Liver (tissue), 9 donors: ENCODE data around the gene FRMD4A. TPM values are rescaled to one million over a fixed set of nuclear protein-coding genes. Genes with fewer than 3 reads are reported as not detected.

ENCODE experiments used
- DNase-seq: peaks from one replicate; pipeline ENCODE4 v3.0.0-alpha.2; 2017; ENCODE audit warnings: low spot score
- H3K27ac ChIP-seq, 2 donors: one replicate each; pipeline ENCODE4 v1.7.0; 2013; ENCODE audit warnings: inconsistent platforms in 2 of 2, low read length in 2 of 2, control low read depth in 1 of 2, low read depth in 1 of 2, mild to moderate bottlenecking in 1 of 2
- H3K27me3 ChIP-seq, 4 donors: one replicate each; pipeline versions ENCODE4 v1.6.1 to v1.7.0; 2013; ENCODE audit warnings: low read length in 3 of 4, inconsistent platforms in 1 of 4, mild to moderate bottlenecking in 1 of 4, moderate library complexity in 1 of 4; ENCODE audit not compliant: control insufficient read depth in 4 of 4, insufficient read depth in 4 of 4
- H3K36me3 ChIP-seq, 4 donors: one replicate each; pipeline versions ENCODE4 v1.6.1 to v1.7.0; 2013; ENCODE audit warnings: low read length in 3 of 4, mild to moderate bottlenecking in 3 of 4, low read depth in 1 of 4, moderate library complexity in 1 of 4; ENCODE audit not compliant: control insufficient read depth in 4 of 4, insufficient read depth in 3 of 4
- H3K4me1 ChIP-seq, 4 donors: one replicate each; pipeline versions ENCODE4 v1.6.1 to v1.7.0; 2013; ENCODE audit warnings: low read length in 3 of 4, mild to moderate bottlenecking in 3 of 4, moderate library complexity in 1 of 4; ENCODE audit not compliant: control insufficient read depth in 4 of 4, insufficient read depth in 4 of 4
- H3K4me3 ChIP-seq, 3 donors: one replicate each; pipeline versions ENCODE4 v1.6.1 to v1.7.0; 2013; ENCODE audit warnings: low read length in 3 of 3, control low read depth in 1 of 3, low read depth in 1 of 3, mild to moderate bottlenecking in 1 of 3
- H3K9ac ChIP-seq, 2 donors: one replicate each; pipeline ENCODE4 v1.7.0; 2013; ENCODE audit warnings: low read length in 2 of 2, mild to moderate bottlenecking in 2 of 2, moderate library complexity in 2 of 2, control low read depth in 1 of 2, low read depth in 1 of 2
- H3K9me3 ChIP-seq, 4 donors: one replicate each; pipeline versions ENCODE4 v1.6.1 to v1.7.0; 2013; ENCODE audit warnings: low read length in 3 of 4; ENCODE audit not compliant: control insufficient read depth in 4 of 4
- ATF3 ChIP-seq: IDR thresholded peaks from 2 replicates; pipeline ENCODE4 v1.6.1; 2016; ENCODE audit warnings: antibody characterized with exemption
- CTCF ChIP-seq: fragments of 150-350 bp; IDR thresholded peaks from 2 replicates; pipeline ENCODE4 v1.5.1; 2017; ENCODE audit warnings: improper control_type of control experiment, low read depth, low read length; ENCODE audit not compliant: missing input control
- FOXA2 ChIP-seq: IDR thresholded peaks from 2 replicates; pipeline ENCODE4 v1.6.1; 2016; ENCODE audit warnings: antibody characterized with exemption
- HNF4A ChIP-seq, 2 donors: conservative IDR thresholded peaks; 2 replicates each; pipeline ENCODE4 v1.6.1; 2016; ENCODE audit warnings: antibody characterized with exemption in 2 of 2, mild to moderate bottlenecking in 2 of 2
- HNF4G ChIP-seq: IDR thresholded peaks from 2 replicates; pipeline ENCODE4 v1.6.1; 2016; ENCODE audit warnings: antibody characterized with exemption
- MAX ChIP-seq: IDR thresholded peaks from 2 replicates; pipeline ENCODE4 v1.6.1; 2016; ENCODE audit warnings: antibody characterized with exemption
- RAD21 ChIP-seq, 2 donors: IDR thresholded peaks; 2 replicates each; pipeline ENCODE4 v1.6.1; 2016; ENCODE audit warnings: antibody characterized with exemption in 2 of 2, mild to moderate bottlenecking in 2 of 2
- REST ChIP-seq: IDR thresholded peaks from 2 replicates; pipeline ENCODE4 v1.6.1; 2016; ENCODE audit warnings: antibody characterized with exemption, mild to moderate bottlenecking
- RXRA ChIP-seq, 2 donors: IDR thresholded peaks; 2 replicates each; pipeline ENCODE4 v1.6.1; 2017 to 2018; ENCODE audit warnings: antibody characterized with exemption in 2 of 2, mild to moderate bottlenecking in 1 of 2
- SP1 ChIP-seq: IDR thresholded peaks from 2 replicates; pipeline ENCODE4 v1.6.1; 2018; ENCODE audit warnings: antibody characterized with exemption, mild to moderate bottlenecking
- YY1 ChIP-seq: IDR thresholded peaks from 2 replicates; pipeline ENCODE4 v1.6.1; 2016; ENCODE audit warnings: antibody characterized with exemption, mild to moderate bottlenecking
- ZBTB33 ChIP-seq: IDR thresholded peaks from 2 replicates; pipeline ENCODE4 v1.6.1; 2016; ENCODE audit warnings: antibody characterized with exemption
- WGBS: extraction: QIAGEN DNeasy Blood & Tissue Kit; methylation state at CpG from one replicate; pipeline ENCODE4 v1.1.7; 2013; 5-methylcytosine and 5-hydroxymethylcytosine counted together
- polyA plus RNA-seq, 2 donors: library from polyadenylated mRNA; stranded (reverse) in 1 of 2; unstranded in 1 of 2; fragments of 200-250 nt in 1 of 2; fragments of >200 nt in 1 of 2; fragmentation: Nextera tagmentation in 1 of 2; extraction: Ambion mirVana in 1 of 2; gene quantifications; one replicate each; pipeline versions ENCODE4 v1.2.1 to v1.2.3, GENCODE V29; 2013 to 2015
- total RNA-seq, 2 donors: library from RNA; depleted of rRNA; stranded (reverse); fragments of >200 nt; gene quantifications; one replicate each; pipeline ENCODE4 v1.2.3, GENCODE V29; 2014
- donor health status: healthy.
- donor health status: healthy.
- donor health status: healthy.
- donor health status: healthy.
- donor health status: healthy.

The FRMD4A gene
- total and polyA plus RNA-seq, 4 donors: 8.2 to 34.3 (median 13.1) TPM

GRCh38 chr10:14039968-14040668 lies 290.6 kb downstream of the FRMD4A start:
- WGBS: 80% methylated on average over 4 of the region's 4 CpGs
- Histone ChIP-seq H3K4me3 (no peak overlapping the region), H3K9ac (no peak overlapping the region), H3K4me1 (peaks cover 0 to 10% (median 1%) of the 10 kb centered on the region in 4 donors), H3K27me3 (no peaks in the 10 kb centered on the region), H3K36me3 (no peaks in the 10 kb centered on the region), H3K9me3 (no peaks in the 10 kb centered on the region), H3K27ac (no peak overlapping the region)
- TF ChIP-seq ATF3 (no peak), ZBTB33 (no peak), RXRA (IDR thresholded peaks at IDR 0.05) (peak in 1 of 2 donors; percentile 4), YY1 (no peak), HNF4G (no peak), SP1 (no peak), RAD21 (IDR thresholded peaks at IDR 0.05) (no peak), REST (no peak), MAX (no peak), HNF4A (conservative IDR thresholded peaks at IDR 0.05) (peak in 1 of 2 donors; percentile 36), FOXA2 (no peak)
- no peak for DNase-seq

GRCh38 chr10:14036233-14036632 lies 294.5 kb downstream of the FRMD4A start:
- no peak for TF ChIP-seq CTCF
- Histone ChIP-seq H3K4me1 (peaks cover 0 to 10% (median 1%) of the 10 kb centered on the region in 4 donors), H3K27me3 (no peaks in the 10 kb centered on the region), H3K9ac (no peak overlapping the region), H3K27ac (no peak overlapping the region), H3K4me3 (no peak overlapping the region), H3K36me3 (no peaks in the 10 kb centered on the region), H3K9me3 (no peaks in the 10 kb centered on the region)
- WGBS: 68% methylated on average over 7 of the region's 7 CpGs
- DNase-seq: no peak
